ENCODE data around the gene SCIN. TPM values are rescaled to one million over a fixed set of nuclear protein-coding genes. Genes with fewer than 3 reads are reported as not detected.

The SCIN gene
- total RNA-seq, 1 donor from 2014 or later, result 14.7 TPM

- H3K36me3 ChIP-seq (ENCODE audit: control insufficient read depth, insufficient read depth, low read length), result no peaks in the 10 kb centered on the region
- H3K27me3 ChIP-seq (ENCODE audit: control insufficient read depth, insufficient read depth, low read length), result no peaks in the 10 kb centered on the region
- TF ChIP-seq CTCF (IDR thresholded peaks at IDR 0.05; ENCODE audit: insufficient read depth, low read length, poor library complexity, severe bottlenecking), result no peak
- DNase-seq (ENCODE audit: low read depth), result no peak
- no peak overlapping the region for H3K4me3 ChIP-seq (ENCODE audit: low read depth, low read length)
Measured at GRCh38 chr7:12583176-12583575, 12.7 kb downstream of the SCIN start.

- DNase-seq (ENCODE audit: low read depth), result no peak
- H3K36me3 ChIP-seq (ENCODE audit: control insufficient read depth, insufficient read depth, low read length), result no peaks in the 10 kb centered on the region
- no peak for TF ChIP-seq CTCF (IDR thresholded peaks at IDR 0.05; ENCODE audit: insufficient read depth, low read length, poor library complexity, severe bottlenecking)
- H3K27me3 ChIP-seq (ENCODE audit: control insufficient read depth, insufficient read depth, low read length), result no peaks in the 10 kb centered on the region
- no peak overlapping the region for H3K4me3 ChIP-seq (ENCODE audit: low read depth, low read length)
Measured at GRCh38 chr7:12583922-12584321, 13.4 kb downstream of the SCIN start.

DNA sequence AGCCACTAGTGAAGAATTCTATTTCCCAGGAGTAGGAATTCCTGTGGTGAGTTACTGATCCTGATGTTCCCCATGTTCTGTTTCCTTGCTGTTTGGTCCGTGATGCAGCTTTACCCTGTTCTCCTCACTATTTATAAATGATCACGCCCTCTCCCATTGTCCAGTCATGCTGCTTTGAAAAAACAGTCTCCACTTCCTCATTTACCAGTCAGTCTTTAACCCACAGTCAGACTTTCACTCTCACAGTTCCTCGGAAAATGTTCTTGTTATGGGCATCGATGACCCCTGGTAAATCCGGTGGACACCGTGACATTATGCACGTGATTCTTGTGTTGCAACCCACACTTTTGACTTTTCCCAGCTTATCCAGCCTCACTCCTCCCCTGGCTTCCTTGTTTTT, 14.4 kb downstream of the SCIN start:
- no peak for DNase-seq (ENCODE audit: low read depth)

GRCh38 chr7:12586271-12586670, 15.8 kb downstream of the SCIN start:
- Histone ChIP-seq H3K36me3 (ENCODE audit: control insufficient read depth, insufficient read depth, low read length) (no peaks in the 10 kb centered on the region), H3K4me3 (ENCODE audit: low read depth, low read length) (no peak overlapping the region), H3K27me3 (ENCODE audit: control insufficient read depth, insufficient read depth, low read length) (no peaks in the 10 kb centered on the region)
- no peak for TF ChIP-seq CTCF (IDR thresholded peaks at IDR 0.05; ENCODE audit: insufficient read depth, low read length, poor library complexity, severe bottlenecking)
- DNase-seq (ENCODE audit: low read depth), result no peak

More for the DNA sequence above, 14.4 kb downstream of the SCIN start:
- no peaks in the 10 kb centered on the region for H3K36me3 ChIP-seq (ENCODE audit: control insufficient read depth, insufficient read depth, low read length)
- H3K4me3 ChIP-seq (ENCODE audit: low read depth, low read length), result no peak overlapping the region
- H3K27me3 ChIP-seq (ENCODE audit: control insufficient read depth, insufficient read depth, low read length), result no peaks in the 10 kb centered on the region
- no peak for TF ChIP-seq CTCF (IDR thresholded peaks at IDR 0.05; ENCODE audit: insufficient read depth, low read length, poor library complexity, severe bottlenecking)

- Histone ChIP-seq H3K27me3 (ENCODE audit: control insufficient read depth, insufficient read depth, low read length) (no peaks in the 10 kb centered on the region), H3K4me3 (ENCODE audit: low read depth, low read length) (no peak overlapping the region), H3K36me3 (ENCODE audit: control insufficient read depth, insufficient read depth, low read length) (no peaks in the 10 kb centered on the region)
- no peak for TF ChIP-seq CTCF (IDR thresholded peaks at IDR 0.05; ENCODE audit: insufficient read depth, low read length, poor library complexity, severe bottlenecking)
- no peak for DNase-seq (ENCODE audit: low read depth)
Measured at GRCh38 chr7:12588259-12588904, 17.9 kb downstream of the SCIN start.

DNA sequence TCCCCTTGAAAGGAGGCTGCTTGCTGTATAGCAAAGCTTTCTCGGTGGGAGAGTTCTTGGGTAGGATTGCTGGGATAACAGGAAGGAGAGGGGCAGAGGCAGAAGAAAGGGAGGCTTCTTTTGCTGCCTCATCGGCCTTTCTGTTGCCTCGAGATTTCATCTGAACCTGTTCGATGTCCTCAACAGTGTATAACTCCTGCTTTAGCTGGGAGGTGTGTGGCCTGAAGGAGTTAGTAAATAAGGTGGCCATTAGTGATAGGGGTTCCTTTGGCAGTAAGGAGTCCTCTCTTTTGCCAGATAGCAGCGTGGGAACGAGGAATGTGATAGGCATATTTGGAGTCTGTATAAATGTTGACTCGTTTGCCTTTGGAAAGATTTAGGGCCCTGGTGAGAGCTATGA, 20.0 kb downstream of the SCIN start:
- no peaks in the 10 kb centered on the region for H3K36me3 ChIP-seq (ENCODE audit: control insufficient read depth, insufficient read depth, low read length)
- no peaks in the 10 kb centered on the region for H3K27me3 ChIP-seq (ENCODE audit: control insufficient read depth, insufficient read depth, low read length)
- no peak for DNase-seq (ENCODE audit: low read depth)
- TF ChIP-seq CTCF (IDR thresholded peaks at IDR 0.05; ENCODE audit: insufficient read depth, low read length, poor library complexity, severe bottlenecking), result no peak
- no peak overlapping the region for H3K4me3 ChIP-seq (ENCODE audit: low read depth, low read length)

All from kidney epithelial cell (primary cell).